ENCODE data around the gene AQP10.

GRCh38 chr1:154306151-154306550 lies 14.7 kb upstream of the AQP10 start:
- TF ChIP-seq, protein P1, sequence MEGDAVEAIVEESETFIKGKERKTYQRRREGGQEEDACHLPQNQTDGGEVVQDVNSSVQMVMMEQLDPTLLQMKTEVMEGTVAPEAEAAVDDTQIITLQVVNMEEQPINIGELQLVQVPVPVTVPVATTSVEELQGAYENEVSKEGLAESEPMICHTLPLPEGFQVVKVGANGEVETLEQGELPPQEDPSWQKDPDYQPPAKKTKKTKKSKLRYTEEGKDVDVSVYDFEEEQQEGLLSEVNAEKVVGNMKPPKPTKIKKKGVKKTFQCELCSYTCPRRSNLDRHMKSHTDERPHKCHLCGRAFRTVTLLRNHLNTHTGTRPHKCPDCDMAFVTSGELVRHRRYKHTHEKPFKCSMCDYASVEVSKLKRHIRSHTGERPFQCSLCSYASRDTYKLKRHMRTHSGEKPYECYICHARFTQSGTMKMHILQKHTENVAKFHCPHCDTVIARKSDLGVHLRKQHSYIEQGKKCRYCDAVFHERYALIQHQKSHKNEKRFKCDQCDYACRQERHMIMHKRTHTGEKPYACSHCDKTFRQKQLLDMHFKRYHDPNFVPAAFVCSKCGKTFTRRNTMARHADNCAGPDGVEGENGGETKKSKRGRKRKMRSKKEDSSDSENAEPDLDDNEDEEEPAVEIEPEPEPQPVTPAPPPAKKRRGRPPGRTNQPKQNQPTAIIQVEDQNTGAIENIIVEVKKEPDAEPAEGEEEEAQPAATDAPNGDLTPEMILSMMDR (optimal IDR thresholded peaks at IDR 0.05 in 1 of 3, IDR thresholded peaks at IDR 0.05 in 1 of 3, conservative IDR thresholded peaks at IDR 0.05 in 1 of 3; ENCODE audit: extremely low read depth in 1 of 3, insufficient read depth in 2 of 3, low read length in 3 of 3): no peak
- no peak for TF ChIP-seq EZH2 (IDR thresholded peaks at IDR 0.05; ENCODE audit: low read length)

Data from keratinocyte (primary cell).